Endodermal cell (in vitro differentiated cells): ENCODE measurements around the gene ZNF813. TPM values are rescaled to one million over a fixed set of nuclear protein-coding genes. Genes with fewer than 3 reads are reported as not detected.
A peak's percentile ranks its signal among the peaks of the same experiment; 100 is the strongest.
"Not testable (repeated sequence)": the region's sequence is repeated elsewhere in the genome, so short reads cannot be mapped to it uniquely, and the experiment has no call there.

Source experiments
- DNase-seq: peaks from one replicate; pipeline ENCODE4 v3.0.0-alpha.2; 2017
- H3K27ac ChIP-seq: 2 replicates; pipeline ENCODE4 v1.5.1; 2013; ENCODE audit warnings: mild to moderate bottlenecking, low read depth, low read length, moderate library complexity
- H3K27me3 ChIP-seq: 2 replicates; pipeline ENCODE4 v1.6.1; 2013; ENCODE audit warnings: mild to moderate bottlenecking, low read length, moderate library complexity; ENCODE audit not compliant: insufficient read depth, control insufficient read depth, poor library complexity, severe bottlenecking
- H3K36me3 ChIP-seq: 2 replicates; pipeline ENCODE4 v1.7.0; 2013; ENCODE audit warnings: mild to moderate bottlenecking, low read length, moderate library complexity; ENCODE audit not compliant: control insufficient read depth, insufficient read depth
- H3K4me1 ChIP-seq: one replicate; pipeline ENCODE4 v1.7.0; 2013; ENCODE audit warnings: low read length; ENCODE audit not compliant: control insufficient read depth, insufficient read depth
- H3K4me3 ChIP-seq: 2 replicates; pipeline ENCODE4 v1.5.1; 2013; ENCODE audit warnings: mild to moderate bottlenecking, low read length, moderate library complexity
- H3K9ac ChIP-seq: 2 replicates; pipeline ENCODE4 v1.6.1; 2013; ENCODE audit warnings: mild to moderate bottlenecking, low read length, moderate library complexity; ENCODE audit not compliant: poor library complexity, severe bottlenecking; ENCODE audit errors: extremely low read depth
- H3K9me3 ChIP-seq: 2 replicates; pipeline ENCODE4 v1.6.1; 2013; ENCODE audit warnings: mild to moderate bottlenecking, low read length, moderate library complexity; ENCODE audit not compliant: control insufficient read depth
- H3K27ac Mint-ChIP-seq: 2 replicates; pipeline ENCODE4 v1.8.0; 2020; ENCODE audit warnings: mixed read lengths
- H3K27me3 Mint-ChIP-seq: 2 replicates; pipeline ENCODE4 v1.8.0; 2021; ENCODE audit warnings: mild to moderate bottlenecking, mixed read lengths; ENCODE audit not compliant: insufficient read depth
- H3K36me3 Mint-ChIP-seq: 2 replicates; pipeline ENCODE4 v1.8.0; 2020; ENCODE audit warnings: low read depth, mixed read lengths
- H3K4me1 Mint-ChIP-seq: 2 replicates; pipeline ENCODE4 v1.8.0; 2020; ENCODE audit warnings: mixed read lengths
- H3K4me3 Mint-ChIP-seq: 2 replicates; pipeline ENCODE4 v1.8.0; 2020; ENCODE audit warnings: mild to moderate bottlenecking, moderate library complexity, mixed read lengths
- H3K9me3 Mint-ChIP-seq: 2 replicates; pipeline ENCODE4 v1.8.0; 2020; ENCODE audit warnings: mild to moderate bottlenecking, mixed read lengths
- WGBS, 2 experiments: methylation state at CpG; one replicate each; pipeline versions ENCODE4 v1.1.5 to v1.1.7; 2013; ENCODE audit warnings: missing lambda C conversion rate in 2 of 2, mixed read lengths in 1 of 2; ENCODE audit not compliant: insufficient coverage in 1 of 2, insufficient read length in 1 of 2; 5-methylcytosine and 5-hydroxymethylcytosine counted together
- total RNA-seq, 2 donors: library from RNA; stranded (reverse); fragmentation: NEBNext Ultra II Directional in 1 of 2; extraction: Animal tissue kit (Norgen Biotek cat#: 25700) in 1 of 2; gene quantifications; 2 replicates in 1 of 2; 3 replicates in 1 of 2; pipeline ENCODE4 v1.2.1, GENCODE V29; 2021
- TF ChIP-seq, protein P1 (sequence below): fragments of 200-600 bp; sonication (generic); conservative IDR thresholded peaks from 2 replicates; pipeline ENCODE4 v1.5.0; 2021; ENCODE audit warnings: antibody characterized with exemption, mild to moderate bottlenecking

Gene ZNF813
- total RNA-seq, 2 donors from 2014 or later, result 38.7 to 58.5 TPM

DNA sequence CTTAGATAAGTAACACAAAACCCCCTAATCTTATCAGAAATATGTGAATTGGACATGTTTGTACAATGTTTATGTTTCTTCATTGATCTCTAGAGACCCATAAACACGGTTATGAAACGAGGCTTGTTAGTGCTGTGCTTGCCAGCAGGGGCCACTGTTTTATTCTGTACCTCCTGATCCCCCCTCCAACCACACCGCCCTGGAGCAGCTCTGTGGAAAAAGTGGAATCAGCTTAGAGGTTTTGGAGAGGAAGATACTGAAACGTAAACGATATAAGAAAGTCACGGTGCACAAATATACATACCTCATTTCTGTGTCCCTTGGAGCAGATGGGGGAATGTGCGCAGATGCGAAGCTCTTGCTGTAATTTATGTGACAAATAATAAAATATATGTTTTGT is 43.9 kb upstream of the ZNF813 start:
- peak overlapping the region; percentile 58 for H3K4me3 ChIP-seq
- Mint-ChIP-seq H3K4me1 (peaks cover 40% of the 10 kb centered on the region), H3K36me3 (peaks cover 13% of the 10 kb centered on the region), H3K4me3 (peak overlapping the region; percentile 42)
- H3K27ac Mint-ChIP-seq, H3K27ac ChIP-seq, H3K9ac ChIP-seq, H3K9me3 ChIP-seq, H3K36me3 ChIP-seq, H3K9me3 Mint-ChIP-seq, H3K27me3 ChIP-seq, H3K4me1 ChIP-seq, H3K27me3 Mint-ChIP-seq: not testable (repeated sequence)
- peak; percentile 55 for DNase-seq
- 91% methylated on average over 5 of the region's 8 CpGs; no CpG with 5 or more reads in 1 of the 2 experiments for WGBS, 2 experiments
- TF ChIP-seq, protein P1, sequence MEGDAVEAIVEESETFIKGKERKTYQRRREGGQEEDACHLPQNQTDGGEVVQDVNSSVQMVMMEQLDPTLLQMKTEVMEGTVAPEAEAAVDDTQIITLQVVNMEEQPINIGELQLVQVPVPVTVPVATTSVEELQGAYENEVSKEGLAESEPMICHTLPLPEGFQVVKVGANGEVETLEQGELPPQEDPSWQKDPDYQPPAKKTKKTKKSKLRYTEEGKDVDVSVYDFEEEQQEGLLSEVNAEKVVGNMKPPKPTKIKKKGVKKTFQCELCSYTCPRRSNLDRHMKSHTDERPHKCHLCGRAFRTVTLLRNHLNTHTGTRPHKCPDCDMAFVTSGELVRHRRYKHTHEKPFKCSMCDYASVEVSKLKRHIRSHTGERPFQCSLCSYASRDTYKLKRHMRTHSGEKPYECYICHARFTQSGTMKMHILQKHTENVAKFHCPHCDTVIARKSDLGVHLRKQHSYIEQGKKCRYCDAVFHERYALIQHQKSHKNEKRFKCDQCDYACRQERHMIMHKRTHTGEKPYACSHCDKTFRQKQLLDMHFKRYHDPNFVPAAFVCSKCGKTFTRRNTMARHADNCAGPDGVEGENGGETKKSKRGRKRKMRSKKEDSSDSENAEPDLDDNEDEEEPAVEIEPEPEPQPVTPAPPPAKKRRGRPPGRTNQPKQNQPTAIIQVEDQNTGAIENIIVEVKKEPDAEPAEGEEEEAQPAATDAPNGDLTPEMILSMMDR, result peak; percentile 61

DNA sequence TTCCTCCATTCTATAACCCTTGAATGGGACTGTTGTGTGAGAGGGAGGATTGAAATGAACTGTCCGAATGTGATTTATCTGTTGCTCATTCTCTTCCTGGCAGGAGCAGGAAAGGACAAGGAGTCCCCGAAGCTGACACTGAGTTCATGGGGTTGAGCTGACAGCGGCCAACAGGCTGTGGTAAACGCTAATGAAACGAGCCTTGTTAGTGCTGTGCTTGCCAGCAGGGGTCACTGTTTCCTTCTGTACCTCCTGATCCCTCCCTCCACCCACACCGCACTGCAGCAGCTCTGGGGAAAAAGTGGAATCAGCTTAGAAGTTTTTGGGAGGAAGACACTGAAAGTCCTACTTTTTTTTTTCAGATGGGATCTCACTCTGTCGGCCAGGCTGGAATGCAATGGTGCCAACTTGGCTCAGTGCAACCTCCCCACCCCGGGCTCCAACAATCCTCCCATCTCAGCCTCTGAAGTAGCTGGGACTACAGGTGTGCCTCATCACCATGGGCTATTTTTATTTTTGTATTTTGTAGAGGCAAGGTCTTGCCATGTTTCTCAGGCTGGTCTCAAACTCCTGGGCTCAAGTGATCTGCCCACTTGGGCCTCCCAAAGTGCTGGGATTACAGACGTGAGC is 42.5 kb upstream of the ZNF813 start:
- Histone ChIP-seq H3K4me3 (no peak overlapping the region), H3K27me3 (no peaks in the 10 kb centered on the region), H3K36me3 (no peaks in the 10 kb centered on the region), H3K9me3 (no peaks in the 10 kb centered on the region), H3K4me1 (peaks cover 7% of the 10 kb centered on the region), H3K27ac (no peak overlapping the region), H3K9ac (no peak overlapping the region)
- TF ChIP-seq, protein P1, result peak; percentile 94
- H3K36me3 Mint-ChIP-seq, result peaks cover 16% of the 10 kb centered on the region
- no peaks in the 10 kb centered on the region for H3K9me3 Mint-ChIP-seq
- 34 to 57% methylated on average over 2 to 9 of the region's 9 CpGs for WGBS, 2 experiments
- H3K27ac Mint-ChIP-seq, result peak overlapping the region; percentile 21
- no peaks in the 10 kb centered on the region for H3K27me3 Mint-ChIP-seq
- DNase-seq, result peak; percentile 91
- H3K4me1 Mint-ChIP-seq, result peaks cover 37% of the 10 kb centered on the region
- peak overlapping the region; percentile 42 for H3K4me3 Mint-ChIP-seq

DNA sequence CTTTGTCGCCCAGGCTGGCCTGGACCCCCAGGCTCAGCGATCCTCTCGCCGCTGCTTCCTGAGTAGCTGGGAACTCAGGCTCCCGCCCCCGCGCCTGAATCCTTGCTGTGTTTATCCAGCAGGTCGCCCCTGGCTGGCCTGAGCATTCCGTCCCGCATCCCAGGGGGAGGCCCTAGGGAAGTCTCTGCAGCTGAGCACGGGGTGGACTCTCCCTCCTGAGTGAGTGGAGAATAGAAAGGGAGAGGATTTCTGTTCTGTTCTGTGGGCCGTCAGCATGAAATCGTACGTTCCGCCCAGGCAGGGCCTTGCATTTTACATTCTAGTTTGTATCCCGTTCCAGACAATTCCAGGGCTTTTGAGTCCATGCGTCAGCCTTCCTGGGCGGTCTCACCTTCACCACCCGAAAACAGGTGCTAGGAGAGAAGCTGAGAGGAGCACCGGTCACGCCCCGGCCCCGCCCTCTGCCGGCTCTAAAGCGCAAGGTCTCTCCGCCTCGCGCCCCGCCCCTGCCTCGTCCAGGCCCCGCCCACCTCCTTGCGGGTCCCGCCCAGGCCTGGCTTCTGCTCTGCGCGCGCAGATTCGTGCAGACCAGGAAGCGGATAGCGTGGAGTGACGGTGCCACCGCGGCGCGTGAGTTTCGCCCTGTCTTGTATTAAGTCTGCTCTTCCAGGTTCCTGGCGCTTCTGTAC is 36.0 kb upstream of the ZNF813 start, which contains the start of gene ZNF761:
Gene ZNF761, plus strand, starts transcription at position 586 of the 689 bp plus-strand sequence. CDS start 15,285 bp downstream, outside the sequence.
- no peaks in the 10 kb centered on the region for H3K9me3 ChIP-seq
- Mint-ChIP-seq H3K9me3 (no peaks in the 10 kb centered on the region), H3K27ac (peak within 1 kb of the TSS; percentile 99), H3K27me3 (no peaks in the 10 kb centered on the region), H3K4me3 (peak within 1 kb of the TSS; percentile 97), H3K4me1 (peaks cover 47% of the 10 kb centered on the region), H3K36me3 (peaks cover 39% of the 10 kb centered on the region)
- peaks cover 30% of the 10 kb centered on the region for H3K36me3 ChIP-seq
- DNase-seq, result peak; percentile 99
- H3K4me1 ChIP-seq, result peaks cover 9% of the 10 kb centered on the region
- H3K4me3 ChIP-seq, result peak within 1 kb of the TSS; percentile 87
- TF ChIP-seq, protein P1, result peak; percentile 60
- no peaks in the 10 kb centered on the region for H3K27me3 ChIP-seq
- 0 to 2% methylated on average over 18 to 46 of the region's 46 CpGs for WGBS, 2 experiments
- H3K27ac ChIP-seq, result no peak within 1 kb of the TSS
- peak within 1 kb of the TSS; percentile 90 for H3K9ac ChIP-seq
